Glomerular endothelial cell (primary cell): ENCODE results near the gene ANLN. TPM values are rescaled to one million over a fixed set of nuclear protein-coding genes. Genes with fewer than 3 reads are reported as not detected.
"Not testable (repeated sequence)": the region's sequence is repeated elsewhere in the genome, so short reads cannot be mapped to it uniquely, and the experiment has no call there.

Source experiments
- DNase-seq: peaks from one replicate; pipeline ENCODE4 v3.0.0-alpha.2; 2011; ENCODE audit warnings: low read depth, low spot score; ENCODE audit errors: extremely low read depth
- total RNA-seq: library from RNA; depleted of rRNA; stranded (reverse); fragments of >200 nt; gene quantifications from 2 replicates; pipeline ENCODE4 v1.2.3, GENCODE V29; 2015

Gene ANLN
- total RNA-seq, 1 donor from 2014 or later = 43.2 TPM

DNA sequence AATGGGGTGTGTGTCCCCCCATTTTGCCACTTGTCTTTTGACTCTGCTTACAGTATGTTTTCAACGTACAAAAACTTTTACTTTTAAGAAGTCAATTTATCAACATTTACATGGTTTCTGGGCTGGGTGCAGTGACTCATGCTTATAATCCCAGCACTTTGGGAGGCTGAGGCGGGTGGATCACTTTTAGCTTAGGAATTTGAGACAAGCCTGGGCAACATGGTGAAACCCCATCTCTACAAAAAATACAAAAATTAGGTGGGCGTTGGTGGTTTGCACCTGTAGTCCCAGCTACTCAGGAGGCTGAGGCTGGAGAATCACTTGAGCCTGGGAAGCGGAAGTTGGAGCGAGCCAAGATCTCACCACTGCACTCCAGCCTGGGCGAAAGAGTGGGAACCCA lies 107.5 kb downstream of the ANLN start:
- DNase-seq = not testable (repeated sequence)

- no peak for DNase-seq
These were observed 108.1 kb downstream of the ANLN start for GRCh38 chr7:36497775-36498174.

Other genes starting within 250 kb of the ANLN start
- gene EEPD1, start 236.6 kb upstream of the ANLN start, total RNA-seq = 4.7 and 6.2 TPM in 2 replicates